Measurements from ENCODE around the gene CREBBP. TPM values are rescaled to one million over a fixed set of nuclear protein-coding genes. Genes with fewer than 3 reads are reported as not detected.

Gene CREBBP
- total and polyA plus RNA-seq, 2 donors (not counting 1 experiment from before 2014, with no cell fraction given), result 6.1 to 22.6 TPM

GRCh38 chr16:3873482-3874173, 6.9 kb downstream of the CREBBP start:
- Histone ChIP-seq H3K4me2 (ENCODE audit: extremely low read depth, insufficient read depth, low read length) (peak overlapping the region; percentile 32), H4K20me1 (ENCODE audit: control insufficient read depth, extremely low read depth, insufficient read depth, low read length) (peaks cover 28% of the 10 kb centered on the region), H3K9ac (ENCODE audit: insufficient read depth, low read length) (no peak overlapping the region), H3K79me2 (ENCODE audit: control insufficient read depth, insufficient read depth, low read length) (peaks cover 96% of the 10 kb centered on the region), H3K27ac (ENCODE audit: insufficient read depth, low read length) (peak overlapping the region; percentile 49), H2AFZ (ENCODE audit: low read length) (no peak overlapping the region), H3K4me3 (replicated peaks in 1 of 4; ENCODE audit: control extremely low read depth in 1 of 4, insufficient read depth in 1 of 4, low read depth in 3 of 4, low read length in 4 of 4) (no peak overlapping the region), H3K27me3 (ENCODE audit: control insufficient read depth, insufficient read depth, low read length) (no peaks in the 10 kb centered on the region), H3K36me3 (ENCODE audit: control insufficient read depth, insufficient read depth, low read length) (peaks cover 2% of the 10 kb centered on the region), H3K9me3 (ENCODE audit: control insufficient read depth, insufficient read depth, low read depth, low read length) (no peaks in the 10 kb centered on the region), H3K4me1 (ENCODE audit: control insufficient read depth, extremely low read depth, insufficient read depth, low read length) (peaks cover 24% of the 10 kb centered on the region)
- TF ChIP-seq CTCF (conservative IDR thresholded peaks at IDR 0.05 in 1 of 2, IDR thresholded peaks at IDR 0.05 in 1 of 2; ENCODE audit: low read depth in 1 of 2, low read length in 2 of 2), result no peak
- DNase-seq (ENCODE audit: low read depth in 2 of 2), result peak in 1 of 2 donors; percentile 38

GRCh38 chr16:3872216-3872895, 8.2 kb downstream of the CREBBP start:
- no peak for DNase-seq (ENCODE audit: low read depth in 2 of 2)
- H3K9ac ChIP-seq (ENCODE audit: insufficient read depth, low read length), result no peak overlapping the region
- H3K9me3 ChIP-seq (ENCODE audit: control insufficient read depth, insufficient read depth, low read depth, low read length), result no peaks in the 10 kb centered on the region
- H2AFZ ChIP-seq (ENCODE audit: low read length), result no peak overlapping the region
- peaks cover 25% of the 10 kb centered on the region for H4K20me1 ChIP-seq (ENCODE audit: control insufficient read depth, extremely low read depth, insufficient read depth, low read length)
- peaks cover 96% of the 10 kb centered on the region for H3K79me2 ChIP-seq (ENCODE audit: control insufficient read depth, insufficient read depth, low read length)
- H3K36me3 ChIP-seq (ENCODE audit: control insufficient read depth, insufficient read depth, low read length), result peaks cover 2% of the 10 kb centered on the region
- H3K27me3 ChIP-seq (ENCODE audit: control insufficient read depth, insufficient read depth, low read length), result no peaks in the 10 kb centered on the region
- no peak for TF ChIP-seq CTCF (conservative IDR thresholded peaks at IDR 0.05 in 1 of 2, IDR thresholded peaks at IDR 0.05 in 1 of 2; ENCODE audit: low read depth in 1 of 2, low read length in 2 of 2)
- TF ChIP-seq EZH2 (IDR thresholded peaks at IDR 0.05; ENCODE audit: low read length, missing control alignments), result no peak
- no peak overlapping the region for H3K27ac ChIP-seq (ENCODE audit: insufficient read depth, low read length)
- H3K4me2 ChIP-seq (ENCODE audit: extremely low read depth, insufficient read depth, low read length), result peak overlapping the region; percentile 51
- H3K4me3 ChIP-seq (replicated peaks in 1 of 4; ENCODE audit: control extremely low read depth in 1 of 4, insufficient read depth in 1 of 4, low read depth in 3 of 4, low read length in 4 of 4), result peak overlapping the region in 1 of 4 experiments; percentile 9
- peaks cover 22% of the 10 kb centered on the region for H3K4me1 ChIP-seq (ENCODE audit: control insufficient read depth, extremely low read depth, insufficient read depth, low read length)

- H3K4me3 ChIP-seq (replicated peaks in 1 of 4; ENCODE audit: control extremely low read depth in 1 of 4, insufficient read depth in 1 of 4, low read depth in 3 of 4, low read length in 4 of 4), result no peak overlapping the region
- peaks cover 2% of the 10 kb centered on the region for H3K36me3 ChIP-seq (ENCODE audit: control insufficient read depth, insufficient read depth, low read length)
- no peak for DNase-seq (ENCODE audit: low read depth in 2 of 2)
- no peak for TF ChIP-seq CTCF (conservative IDR thresholded peaks at IDR 0.05 in 1 of 2, IDR thresholded peaks at IDR 0.05 in 1 of 2; ENCODE audit: low read depth in 1 of 2, low read length in 2 of 2)
- TF ChIP-seq EZH2 (IDR thresholded peaks at IDR 0.05; ENCODE audit: low read length, missing control alignments), result no peak
- peaks cover 96% of the 10 kb centered on the region for H3K79me2 ChIP-seq (ENCODE audit: control insufficient read depth, insufficient read depth, low read length)
- H3K27ac ChIP-seq (ENCODE audit: insufficient read depth, low read length), result no peak overlapping the region
- H4K20me1 ChIP-seq (ENCODE audit: control insufficient read depth, extremely low read depth, insufficient read depth, low read length), result peaks cover 19% of the 10 kb centered on the region
- no peak overlapping the region for H3K9ac ChIP-seq (ENCODE audit: insufficient read depth, low read length)
- H3K4me1 ChIP-seq (ENCODE audit: control insufficient read depth, extremely low read depth, insufficient read depth, low read length), result peaks cover 14% of the 10 kb centered on the region
- H2AFZ ChIP-seq (ENCODE audit: low read length), result no peak overlapping the region
- no peaks in the 10 kb centered on the region for H3K9me3 ChIP-seq (ENCODE audit: control insufficient read depth, insufficient read depth, low read depth, low read length)
- no peak overlapping the region for H3K4me2 ChIP-seq (ENCODE audit: extremely low read depth, insufficient read depth, low read length)
- H3K27me3 ChIP-seq (ENCODE audit: control insufficient read depth, insufficient read depth, low read length), result no peaks in the 10 kb centered on the region
These were observed 11.5 kb downstream of the CREBBP start for GRCh38 chr16:3868967-3869366.
